ENCODE results near the gene GBA2.

GBA2 gene

GRCh38 chr9:35687972-35688557, 61.0 kb downstream of the GBA2 start:
- H3K4me3 ChIP-seq (ENCODE audit: low read length) = peak overlapping the region; percentile 76
- H3K9ac ChIP-seq (ENCODE audit: low read length) = no peak overlapping the region
- H3K27me3 ChIP-seq (ENCODE audit: control insufficient read depth, insufficient read depth, low read length) = no peaks in the 10 kb centered on the region
- H3K36me3 ChIP-seq (ENCODE audit: control insufficient read depth, low read depth, low read length) = peaks cover 39% of the 10 kb centered on the region
- no peaks in the 10 kb centered on the region for H3K9me3 ChIP-seq (ENCODE audit: control insufficient read depth, low read depth, low read length)
- H3K27ac ChIP-seq (ENCODE audit: low read length) = no peak overlapping the region
- H3K4me1 ChIP-seq (ENCODE audit: control insufficient read depth, low read depth, low read length) = peaks cover 4% of the 10 kb centered on the region

- Histone ChIP-seq H3K4me3 (ENCODE audit: low read length) (no peak overlapping the region), H3K9ac (ENCODE audit: low read length) (no peak overlapping the region), H3K27me3 (ENCODE audit: control insufficient read depth, insufficient read depth, low read length) (no peaks in the 10 kb centered on the region), H3K36me3 (ENCODE audit: control insufficient read depth, low read depth, low read length) (peaks cover 47% of the 10 kb centered on the region), H3K9me3 (ENCODE audit: control insufficient read depth, low read depth, low read length) (no peaks in the 10 kb centered on the region), H3K4me1 (ENCODE audit: control insufficient read depth, low read depth, low read length) (peaks cover 4% of the 10 kb centered on the region), H3K27ac (ENCODE audit: low read length) (no peak overlapping the region)
These were observed 61.7 kb downstream of the GBA2 start for GRCh38 chr9:35687306-35687705.

Data from iPS-18a (cell line).